PC-3 (cell line): ENCODE results near the gene PDLIM7.

ENCODE experiments used
- EZH2 ChIP-seq: fragments of 300-600 bp; sonication (generic); IDR thresholded peaks from one replicate; pipeline ENCODE4 v1.6.1; 2017; ENCODE audit warnings: antibody characterized with exemption, mild to moderate bottlenecking, low read length; ENCODE audit not compliant: unreplicated experiment
- EZH2phosphoT487 ChIP-seq: fragments of 300-600 bp; sonication (generic); IDR thresholded peaks from 2 replicates; pipeline ENCODE4 v1.6.1; 2018; ENCODE audit warnings: mild to moderate bottlenecking, antibody characterized with exemption, low read length, borderline replicate concordance
- TF ChIP-seq, protein P1 (sequence below): fragments of 300-600 bp; sonication (generic); conservative IDR thresholded peaks from 2 replicates; pipeline ENCODE4 v1.5.1; 2017; ENCODE audit warnings: antibody characterized with exemption, low read depth, mild to moderate bottlenecking, low read length

DNA sequence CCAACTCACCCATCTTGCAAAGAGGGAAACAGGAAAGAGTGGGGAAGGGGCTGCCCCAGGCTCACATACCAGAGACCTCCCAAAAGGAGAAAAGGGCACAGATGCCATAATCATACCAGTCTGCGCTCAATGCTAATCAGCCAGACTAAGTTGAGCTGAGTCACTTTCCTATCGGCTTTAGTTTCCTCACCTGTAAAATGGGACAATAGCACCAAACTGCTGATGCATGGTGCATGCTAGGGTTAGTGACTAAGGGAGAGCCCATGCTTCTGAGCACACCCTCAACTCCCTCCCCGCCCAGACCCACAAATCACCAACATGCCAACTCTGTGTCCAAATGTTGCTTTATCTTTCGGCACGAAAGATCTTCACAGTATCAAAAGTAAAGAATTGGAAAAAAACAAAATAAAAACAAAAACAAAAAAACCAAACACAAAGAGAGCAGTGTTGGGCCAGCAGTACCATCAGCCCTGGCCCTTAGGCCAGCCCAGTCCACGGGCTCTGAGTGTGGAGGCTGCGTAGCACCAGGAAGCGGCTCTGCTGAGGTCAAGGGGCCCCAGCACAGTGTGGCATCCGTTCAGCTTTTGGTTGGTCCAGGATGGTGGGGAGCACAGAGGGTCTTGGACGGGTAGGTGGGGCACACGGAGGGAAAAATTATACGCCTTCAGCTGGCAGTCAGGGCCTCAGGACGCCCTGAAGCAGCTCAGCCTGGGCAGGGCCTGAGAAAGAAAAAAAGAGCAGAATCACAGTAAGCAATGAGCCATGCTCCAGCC is 22.2 kb upstream of the PDLIM7 start:
- TF ChIP-seq, protein P1, sequence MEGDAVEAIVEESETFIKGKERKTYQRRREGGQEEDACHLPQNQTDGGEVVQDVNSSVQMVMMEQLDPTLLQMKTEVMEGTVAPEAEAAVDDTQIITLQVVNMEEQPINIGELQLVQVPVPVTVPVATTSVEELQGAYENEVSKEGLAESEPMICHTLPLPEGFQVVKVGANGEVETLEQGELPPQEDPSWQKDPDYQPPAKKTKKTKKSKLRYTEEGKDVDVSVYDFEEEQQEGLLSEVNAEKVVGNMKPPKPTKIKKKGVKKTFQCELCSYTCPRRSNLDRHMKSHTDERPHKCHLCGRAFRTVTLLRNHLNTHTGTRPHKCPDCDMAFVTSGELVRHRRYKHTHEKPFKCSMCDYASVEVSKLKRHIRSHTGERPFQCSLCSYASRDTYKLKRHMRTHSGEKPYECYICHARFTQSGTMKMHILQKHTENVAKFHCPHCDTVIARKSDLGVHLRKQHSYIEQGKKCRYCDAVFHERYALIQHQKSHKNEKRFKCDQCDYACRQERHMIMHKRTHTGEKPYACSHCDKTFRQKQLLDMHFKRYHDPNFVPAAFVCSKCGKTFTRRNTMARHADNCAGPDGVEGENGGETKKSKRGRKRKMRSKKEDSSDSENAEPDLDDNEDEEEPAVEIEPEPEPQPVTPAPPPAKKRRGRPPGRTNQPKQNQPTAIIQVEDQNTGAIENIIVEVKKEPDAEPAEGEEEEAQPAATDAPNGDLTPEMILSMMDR, result no peak
- TF ChIP-seq EZH2 (no peak), EZH2phosphoT487 (no peak)
